Spinal cord (tissue), 10 donors: ENCODE results near the gene DNAAF5. TPM values are rescaled to one million over a fixed set of nuclear protein-coding genes. Genes with fewer than 3 reads are reported as not detected.

Source experiments
- DNase-seq, 6 donors: peaks; one replicate each; pipeline versions ENCODE4 v3.0.0 to v3.0.0-alpha.2; 2013 to 2015; ENCODE audit warnings: low spot score in 6 of 6, low read depth in 4 of 6
- H3K27ac ChIP-seq: one replicate; pipeline ENCODE4 v1.5.1; 2013; ENCODE audit warnings: low read depth, low read length, control low read depth
- H3K27me3 ChIP-seq: one replicate; pipeline ENCODE4 v1.6.1; 2013; ENCODE audit warnings: low read length; ENCODE audit not compliant: control insufficient read depth, insufficient read depth
- H3K36me3 ChIP-seq: one replicate; pipeline ENCODE4 v1.6.1; 2013; ENCODE audit warnings: low read length; ENCODE audit not compliant: control insufficient read depth, insufficient read depth
- H3K4me1 ChIP-seq: one replicate; pipeline ENCODE4 v1.6.1; 2013; ENCODE audit warnings: low read length; ENCODE audit not compliant: control insufficient read depth, insufficient read depth
- H3K4me3 ChIP-seq: one replicate; pipeline ENCODE4 v1.5.1; 2013; ENCODE audit warnings: low read depth, low read length, control low read depth
- H3K9me3 ChIP-seq: one replicate; pipeline ENCODE4 v1.6.1; 2013; ENCODE audit warnings: low read length; ENCODE audit not compliant: control insufficient read depth, insufficient read depth
- WGBS: methylation state at CpG from one replicate; pipeline ENCODE4 v1.1.5; 2013; ENCODE audit warnings: missing lambda C conversion rate; ENCODE audit not compliant: insufficient coverage; 5-methylcytosine and 5-hydroxymethylcytosine counted together
- polyA plus RNA-seq, 2 donors: library from polyadenylated mRNA; unstranded; fragments of 120-200 nt; gene quantifications; one replicate each; pipeline ENCODE4 v1.2.1, GENCODE V29; 2013; ENCODE audit not compliant: insufficient read length in 2 of 2
- total RNA-seq, 2 donors: library from RNA; depleted of rRNA in 1 of 2; stranded (reverse); fragments of 120-200 nt in 1 of 2; fragments of >200 nt in 1 of 2; gene quantifications; one replicate each; pipeline versions ENCODE4 v1.2.3 to v1.2.4, GENCODE V29; 2013 to 2014
- donor health status: healthy.

Gene DNAAF5
- total and polyA plus RNA-seq, 4 donors = 10.9 to 23.3 (median 22.4) TPM

GRCh38 chr7:824664-825063 is 98.2 kb downstream of the DNAAF5 start:
- H3K4me1 ChIP-seq = peaks cover 17% of the 10 kb centered on the region
- DNase-seq = no peak
- H3K9me3 ChIP-seq = no peaks in the 10 kb centered on the region
- no peak overlapping the region for H3K4me3 ChIP-seq
- WGBS = 87% methylated on average over 8 of the region's 11 CpGs
- H3K27ac ChIP-seq = no peak overlapping the region
- H3K36me3 ChIP-seq = peaks cover 22% of the 10 kb centered on the region
- H3K27me3 ChIP-seq = no peaks in the 10 kb centered on the region

DNA sequence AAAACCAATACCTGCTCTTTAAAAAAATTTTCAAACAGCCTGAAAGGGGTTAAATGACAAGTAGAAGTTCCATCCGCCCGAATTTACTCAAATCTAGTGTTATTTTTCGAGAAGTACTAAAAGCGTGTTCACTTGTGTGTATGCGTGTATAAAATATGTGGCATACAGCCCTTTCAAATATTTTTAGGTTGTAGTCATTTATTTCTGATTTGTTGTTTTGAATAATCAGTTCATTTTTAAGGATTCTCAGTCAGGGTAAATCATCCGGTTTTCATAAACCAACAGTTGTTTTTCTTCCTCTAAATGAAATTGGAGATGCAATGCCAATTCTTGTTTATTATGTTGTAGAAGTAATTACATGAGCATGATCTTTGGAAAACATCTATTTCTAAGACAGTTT is 98.9 kb downstream of the DNAAF5 start:
- whole genome bisulfite sequencing = no CpG with 5 or more reads among the region's 6 CpGs
- H3K27ac ChIP-seq = no peak overlapping the region
- no peak overlapping the region for H3K4me3 ChIP-seq
- H3K36me3 ChIP-seq = peaks cover 22% of the 10 kb centered on the region
- DNase-seq = no peak
- H3K4me1 ChIP-seq = peaks cover 17% of the 10 kb centered on the region
- H3K9me3 ChIP-seq = no peaks in the 10 kb centered on the region
- no peaks in the 10 kb centered on the region for H3K27me3 ChIP-seq

- Histone ChIP-seq H3K36me3 (peaks cover 22% of the 10 kb centered on the region), H3K27me3 (no peaks in the 10 kb centered on the region), H3K4me1 (peaks cover 25% of the 10 kb centered on the region), H3K9me3 (no peaks in the 10 kb centered on the region), H3K4me3 (no peak overlapping the region), H3K27ac (peak overlapping the region; percentile 10)
- 50% methylated on average over 29 of the region's 29 CpGs for WGBS
- peak in 1 of 6 donors; percentile 51 for DNase-seq
These were observed 99.9 kb downstream of the DNAAF5 start for GRCh38 chr7:826230-826917.

DNA sequence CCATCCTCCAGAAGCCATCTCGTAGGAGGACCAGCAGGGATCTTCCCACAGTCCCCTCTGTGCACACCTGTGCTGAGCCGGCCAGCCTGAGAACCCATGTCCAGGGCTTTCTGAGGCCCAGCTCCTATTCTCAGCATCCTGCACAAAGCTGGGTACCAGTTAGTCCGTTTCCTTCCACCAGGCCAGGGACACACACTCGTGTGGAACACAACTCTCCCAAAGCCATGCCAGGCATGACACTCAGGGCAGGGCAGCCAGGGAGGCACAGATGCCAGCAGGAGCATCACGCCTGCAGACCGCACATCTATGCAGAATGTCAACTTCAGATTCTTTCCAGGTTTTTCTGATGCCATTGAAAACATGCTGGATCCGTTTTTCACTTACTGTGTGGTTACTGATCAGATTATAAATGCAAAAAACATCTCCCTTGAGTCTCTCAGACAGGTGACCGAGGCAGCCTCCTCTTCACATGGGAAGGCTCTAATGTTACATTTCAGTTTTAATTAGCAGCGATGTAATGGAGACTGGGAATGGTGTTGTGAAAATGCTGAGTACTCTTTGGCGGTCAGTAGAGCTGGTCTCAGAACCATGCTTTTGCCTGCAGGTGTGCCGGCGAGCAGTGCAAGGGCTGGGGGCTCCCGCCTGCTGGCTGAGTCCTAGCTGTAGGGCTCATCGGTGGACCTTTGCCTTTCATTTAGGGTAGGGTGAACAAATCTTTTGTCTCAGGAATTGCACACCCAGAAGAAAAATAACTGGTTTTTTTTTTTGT is 102.5 kb downstream of the DNAAF5 start:
- H3K4me3 ChIP-seq = no peak overlapping the region
- no peaks in the 10 kb centered on the region for H3K27me3 ChIP-seq
- H3K27ac ChIP-seq = no peak overlapping the region
- no peak for DNase-seq
- peaks cover 18% of the 10 kb centered on the region for H3K36me3 ChIP-seq
- WGBS = 86% methylated on average over 12 of the region's 14 CpGs
- no peaks in the 10 kb centered on the region for H3K9me3 ChIP-seq
- H3K4me1 ChIP-seq = peaks cover 23% of the 10 kb centered on the region

DNA sequence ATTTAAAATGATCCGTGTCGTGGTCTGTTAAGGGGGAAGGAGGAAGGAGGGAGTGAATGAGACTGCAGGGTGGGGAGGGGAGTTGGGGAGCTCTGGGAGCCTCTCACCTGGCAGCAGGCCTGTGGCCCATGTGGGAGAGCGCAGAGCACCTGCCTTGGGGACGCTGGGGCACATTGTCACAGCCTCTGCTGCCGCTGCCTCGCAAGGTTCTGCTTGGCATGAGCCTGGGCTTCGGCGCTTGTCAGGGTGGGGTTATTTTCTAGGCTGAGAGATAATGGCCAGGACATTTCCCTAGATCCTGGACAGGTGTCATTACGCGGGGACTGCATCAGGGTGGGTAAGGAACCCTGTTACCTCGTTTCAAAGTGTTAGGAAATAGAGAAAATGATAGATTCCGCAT is 103.6 kb downstream of the DNAAF5 start:
- Histone ChIP-seq H3K27me3 (no peaks in the 10 kb centered on the region), H3K4me3 (no peak overlapping the region), H3K27ac (no peak overlapping the region), H3K4me1 (peaks cover 34% of the 10 kb centered on the region), H3K9me3 (no peaks in the 10 kb centered on the region), H3K36me3 (peaks cover 23% of the 10 kb centered on the region)
- DNase-seq = no peak
- 94% methylated on average over 8 of the region's 12 CpGs for WGBS

GRCh38 chr7:831596-832166 is 105.2 kb downstream of the DNAAF5 start:
- peak in 1 of 6 donors; percentile 49 for DNase-seq
- peaks cover 41% of the 10 kb centered on the region for H3K4me1 ChIP-seq

DNA sequence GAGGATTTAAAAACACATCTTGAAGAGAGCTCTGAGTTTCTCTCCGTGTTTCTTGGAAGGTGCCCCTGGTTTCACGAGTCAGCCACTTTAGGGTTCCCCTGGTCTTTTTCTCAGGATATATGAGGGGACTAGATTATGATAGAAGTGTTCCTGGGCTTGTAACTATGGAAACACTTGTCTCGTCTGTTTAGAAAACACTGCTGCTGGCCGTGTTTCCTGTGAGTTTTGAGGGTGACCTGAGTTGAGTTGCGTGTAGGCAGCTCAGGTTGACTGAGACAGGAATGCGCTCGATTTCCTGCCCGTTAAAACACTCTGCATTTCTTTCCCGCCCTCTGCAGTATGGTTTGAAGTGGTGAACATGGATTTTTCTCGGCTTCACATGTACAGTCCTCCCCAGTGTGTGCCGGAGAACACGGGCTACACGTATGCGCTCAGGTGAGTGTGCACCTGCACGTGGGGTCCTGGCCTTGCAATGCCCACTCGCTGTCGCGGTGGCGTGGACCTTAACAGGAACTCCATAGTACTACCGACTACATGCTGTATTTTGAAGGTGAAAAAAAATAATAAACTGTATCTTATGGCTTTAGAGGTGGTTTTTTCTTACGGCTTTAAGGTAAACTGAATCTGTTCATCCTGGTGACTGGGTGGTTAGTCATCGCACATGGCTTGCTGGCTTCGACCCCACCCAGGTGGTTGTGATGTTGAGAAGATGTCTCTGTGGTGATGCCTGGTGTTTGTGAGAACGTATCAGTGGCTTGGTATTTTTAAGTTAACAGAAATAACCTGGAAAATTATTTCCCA is 105.9 kb downstream of the DNAAF5 start, which contains the start of gene SUN1:
Gene SUN1 (plus strand): TSS at position 310 of the 801 bp plus-strand sequence. CDS start 49 bp downstream, at position 359.
- no peaks in the 10 kb centered on the region for H3K9me3 ChIP-seq
- no peak within 1 kb of the TSS for H3K4me3 ChIP-seq
- no peak for DNase-seq
- H3K36me3 ChIP-seq = peaks cover 35% of the 10 kb centered on the region
- WGBS = 86% methylated on average over 15 of the region's 24 CpGs
- peak within 1 kb of the TSS; percentile 81 for H3K27ac ChIP-seq
- peaks cover 46% of the 10 kb centered on the region for H3K4me1 ChIP-seq
- no peaks in the 10 kb centered on the region for H3K27me3 ChIP-seq

More at GRCh38 chr7:831596-832166, 105.2 kb downstream of the DNAAF5 start:
- Histone ChIP-seq H3K9me3 (no peaks in the 10 kb centered on the region), H3K27ac (peak overlapping the region; percentile 81), H3K4me3 (no peak overlapping the region), H3K36me3 (peaks cover 29% of the 10 kb centered on the region), H3K27me3 (no peaks in the 10 kb centered on the region)
- WGBS = 55% methylated on average over 4 of the region's 7 CpGs

DNA sequence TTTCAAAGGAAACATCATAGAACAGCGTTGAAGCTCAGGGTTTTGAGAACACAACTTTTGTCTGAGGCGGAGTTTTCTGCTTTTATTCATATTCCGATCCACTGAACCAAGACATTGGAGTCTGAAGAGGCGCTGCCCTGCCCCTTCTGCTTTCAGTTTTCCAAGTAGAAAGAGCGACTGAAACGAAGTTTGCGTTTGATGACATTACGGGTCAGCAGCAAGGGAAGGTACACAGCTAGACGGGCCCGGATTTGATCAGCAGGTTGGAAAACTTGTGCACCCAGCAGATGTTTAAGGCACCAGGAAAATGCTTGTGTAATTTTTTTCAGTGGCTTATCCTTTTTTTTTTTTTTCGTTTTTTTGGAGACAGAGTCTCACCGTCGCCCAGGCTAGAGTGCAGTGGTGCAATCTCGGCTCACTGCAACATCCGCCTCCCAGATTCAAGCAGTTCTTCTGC is 106.5 kb downstream of the DNAAF5 start:
- peaks cover 46% of the 10 kb centered on the region for H3K4me1 ChIP-seq
- no peak overlapping the region for H3K27ac ChIP-seq

DNA sequence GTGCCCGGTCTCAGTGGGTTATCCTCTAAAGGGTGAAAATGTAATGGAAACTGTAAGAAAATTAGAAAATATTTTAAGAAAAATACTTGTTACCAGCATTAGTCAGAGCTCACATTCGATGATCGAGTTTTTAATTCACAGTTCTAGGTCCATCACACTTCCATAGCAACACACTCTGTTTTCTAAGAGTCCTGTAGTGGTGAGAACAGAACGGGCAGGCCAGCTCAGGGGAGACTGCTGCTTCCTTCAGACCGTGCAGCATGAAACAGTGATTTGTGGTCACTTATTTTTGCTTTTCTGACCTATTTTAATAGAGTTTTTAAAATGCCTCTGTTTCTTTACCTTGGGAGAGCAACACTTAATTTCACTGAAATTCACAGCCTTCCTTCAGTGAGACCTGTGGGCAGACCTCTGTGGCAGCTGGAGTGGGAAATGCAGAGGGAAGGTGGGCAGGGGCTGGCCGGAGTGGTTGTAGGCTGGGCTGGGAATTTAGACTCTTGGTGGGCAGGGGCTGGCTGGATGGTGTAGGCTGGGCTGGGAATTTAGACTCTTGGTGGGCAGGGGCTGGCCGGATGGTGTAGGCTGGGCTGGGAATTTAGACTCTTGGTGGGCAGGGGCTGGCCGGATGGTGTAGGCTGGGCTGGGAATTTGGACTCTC is 107.2 kb downstream of the DNAAF5 start:
- no peaks in the 10 kb centered on the region for H3K9me3 ChIP-seq
- H3K4me3 ChIP-seq = no peak overlapping the region
- DNase-seq = no peak
- no peak overlapping the region for H3K27ac ChIP-seq
- H3K27me3 ChIP-seq = no peaks in the 10 kb centered on the region
- peaks cover 46% of the 10 kb centered on the region for H3K4me1 ChIP-seq
- peaks cover 37% of the 10 kb centered on the region for H3K36me3 ChIP-seq
- WGBS = 78% methylated on average over 2 of the region's 8 CpGs

More for the DNA sequence above, 106.5 kb downstream of the DNAAF5 start:
- WGBS = 88% methylated on average over 14 of the region's 15 CpGs
- peaks cover 35% of the 10 kb centered on the region for H3K36me3 ChIP-seq
- no peak for DNase-seq
- no peaks in the 10 kb centered on the region for H3K27me3 ChIP-seq
- no peak overlapping the region for H3K4me3 ChIP-seq
- no peaks in the 10 kb centered on the region for H3K9me3 ChIP-seq
